Activated CD8-positive, alpha-beta T cell treated with anti-CD3 and anti-CD28 coated beads, Interleukin-2, amount 10 ng/mL, durations not matched to agents 7 days and 5 days (primary cell): ENCODE results near the gene CMTM8. TPM values are rescaled to one million over a fixed set of nuclear protein-coding genes. Genes with fewer than 3 reads are reported as not detected.
"Not testable (repeated sequence)": the region's sequence is repeated elsewhere in the genome, so short reads cannot be mapped to it uniquely, and the experiment has no call there.

Experiments used
- ATAC-seq: fragments of 150-1000 bp; cut with Tn5 transposase; one replicate; pipeline ENCODE4 v1.10.0; 2021; ENCODE audit warnings: moderate library complexity
- CTCF ChIA-PET: fragments of 350-600 bp; sonication (Branson Sonifier 250); formaldehyde crosslinking; loops from one replicate; lab custom pipeline; 2021; ENCODE audit warnings: antibody characterized with exemption; lab: Charles Lee
- POLR2A ChIA-PET: fragments of 350-600 bp; sonication (Branson Sonifier 250); formaldehyde crosslinking; loops from one replicate; lab custom pipeline; 2021; ENCODE audit warnings: antibody characterized with exemption; lab: Charles Lee
- DNase-seq: peaks from one replicate; pipeline ENCODE4 v3.0.0-alpha.2; 2020
- H3K27ac Mint-ChIP-seq: one replicate; pipeline ENCODE4 v1.8.0; 2021; ENCODE audit warnings: mild to moderate bottlenecking, mixed read lengths
- H3K27me3 Mint-ChIP-seq: one replicate; pipeline ENCODE4 v1.8.0; 2021; ENCODE audit warnings: low read depth, mixed read lengths
- H3K36me3 Mint-ChIP-seq: one replicate; pipeline ENCODE4 v1.8.0; 2021; ENCODE audit warnings: low read depth, mixed read lengths
- H3K4me1 Mint-ChIP-seq: one replicate; pipeline ENCODE4 v1.8.0; 2021; ENCODE audit warnings: low read depth, mixed read lengths
- H3K4me3 Mint-ChIP-seq: one replicate; pipeline ENCODE4 v1.8.0; 2021; ENCODE audit warnings: mild to moderate bottlenecking, mixed read lengths
- H3K9me3 Mint-ChIP-seq: one replicate; pipeline ENCODE4 v1.8.0; 2022; ENCODE audit warnings: mixed read lengths; ENCODE audit not compliant: insufficient read depth
- total RNA-seq, 2 experiments: library from RNA; stranded (reverse); gene quantifications; one replicate each; pipeline ENCODE4 v1.2.3, GENCODE V29; 2021

Gene CMTM8, protein sequence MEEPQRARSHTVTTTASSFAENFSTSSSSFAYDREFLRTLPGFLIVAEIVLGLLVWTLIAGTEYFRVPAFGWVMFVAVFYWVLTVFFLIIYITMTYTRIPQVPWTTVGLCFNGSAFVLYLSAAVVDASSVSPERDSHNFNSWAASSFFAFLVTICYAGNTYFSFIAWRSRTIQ
- total RNA-seq: 1 to 10 TPM; 2.1 TPM

- peak; percentile 85 for ATAC-seq
- peak; percentile 64 for DNase-seq
- peaks cover 39% of the 10 kb centered on the region for H3K27me3 Mint-ChIP-seq
- POLR2A ChIA-PET: interaction anchor here (0.7 kb wide), 1 partner anchor 470 kb away, joined by 3 read pairs; no protein-coding TSS in a partner anchor
- CTCF ChIA-PET: interaction anchor here (0.7 to 4.7 kb wide), 14 partner anchors 8 to 229 kb away, joined by 3 to 30 read pairs (median 8); no protein-coding TSS in a partner anchor
- H3K4me1 Mint-ChIP-seq: peaks cover 22% of the 10 kb centered on the region
- H3K9me3 Mint-ChIP-seq: peaks cover 9% of the 10 kb centered on the region
- peak within 1 kb of the TSS; percentile 78 for H3K4me3 Mint-ChIP-seq
- H3K36me3 Mint-ChIP-seq: peaks cover 3% of the 10 kb centered on the region
- no peak within 1 kb of the TSS for H3K27ac Mint-ChIP-seq
These were observed at the start of gene CMTM8 for GRCh38 chr3:32238453-32239306. Gene CMTM8, plus strand, starts transcription at chr3:32238680. Its CDS starts 293 bp downstream, at chr3:32238973.

DNA sequence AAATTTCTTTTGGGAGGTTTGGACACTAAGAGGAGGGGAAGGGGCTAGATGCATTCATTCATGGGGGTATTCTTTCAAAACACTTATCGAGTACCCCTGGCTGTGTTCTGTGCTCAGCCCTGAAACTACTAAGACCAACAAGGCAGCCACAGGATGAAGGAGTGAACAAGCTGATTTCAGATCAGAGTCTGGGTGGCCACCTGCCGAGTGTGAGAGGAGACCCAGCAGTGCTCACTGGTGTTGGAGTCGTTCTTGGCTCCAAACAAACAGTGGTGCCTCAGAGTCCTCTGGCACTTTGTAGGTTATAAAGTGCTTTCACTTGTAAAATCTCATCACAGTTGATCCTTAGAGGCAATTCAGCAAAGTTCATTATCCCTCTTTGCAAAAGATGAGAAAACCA lies 48.8 kb upstream of the CMTM8 start:
- Mint-ChIP-seq H3K27ac (no peak overlapping the region), H3K4me1 (no peaks in the 10 kb centered on the region), H3K9me3 (no peaks in the 10 kb centered on the region), H3K36me3 (no peaks in the 10 kb centered on the region), H3K4me3 (no peak overlapping the region), H3K27me3 (peaks cover 12% of the 10 kb centered on the region)
- no peak for DNase-seq
- ATAC-seq: no peak
- CTCF ChIA-PET: no interaction called here
- POLR2A ChIA-PET: no interaction called here

- H3K4me3 Mint-ChIP-seq, CTCF ChIA-PET, H3K27ac Mint-ChIP-seq, DNase-seq, H3K36me3 Mint-ChIP-seq, POLR2A ChIA-PET, H3K4me1 Mint-ChIP-seq, ATAC-seq, H3K9me3 Mint-ChIP-seq: not testable (repeated sequence)
- peaks cover 14% of the 10 kb centered on the region for H3K27me3 Mint-ChIP-seq
These were observed 47.9 kb upstream of the CMTM8 start for GRCh38 chr3:32190556-32190955.

GRCh38 chr3:32193101-32193500 lies 45.4 kb upstream of the CMTM8 start:
- POLR2A ChIA-PET: interaction anchor here (0.7 kb wide), 1 partner anchor 354 kb away, joined by 6 read pairs; no protein-coding TSS in a partner anchor
- H3K27ac Mint-ChIP-seq: no peak overlapping the region
- peaks cover 18% of the 10 kb centered on the region for H3K27me3 Mint-ChIP-seq
- no peak for ATAC-seq
- no peak overlapping the region for H3K4me3 Mint-ChIP-seq
- CTCF ChIA-PET: interaction anchor here (1.0 kb wide), 1 partner anchor 16 kb away, joined by 3 read pairs; no protein-coding TSS in a partner anchor
- H3K4me1 Mint-ChIP-seq: no peaks in the 10 kb centered on the region
- H3K9me3 Mint-ChIP-seq: no peaks in the 10 kb centered on the region
- no peaks in the 10 kb centered on the region for H3K36me3 Mint-ChIP-seq
- no peak for DNase-seq

- no peak for ATAC-seq
- H3K27ac Mint-ChIP-seq: no peak overlapping the region
- no peaks in the 10 kb centered on the region for H3K36me3 Mint-ChIP-seq
- no peaks in the 10 kb centered on the region for H3K4me1 Mint-ChIP-seq
- H3K27me3 Mint-ChIP-seq: peaks cover 19% of the 10 kb centered on the region
- no peak overlapping the region for H3K4me3 Mint-ChIP-seq
- CTCF ChIA-PET: no interaction called here
- H3K9me3 Mint-ChIP-seq: no peaks in the 10 kb centered on the region
- POLR2A ChIA-PET: no interaction called here
- no peak for DNase-seq
These were observed 43.8 kb upstream of the CMTM8 start for GRCh38 chr3:32194653-32195052.

GRCh38 chr3:32195995-32196540 lies 42.4 kb upstream of the CMTM8 start:
- ChIA-PET CTCF (no interaction called here), POLR2A (no interaction called here)
- H3K27ac Mint-ChIP-seq: no peak overlapping the region
- no peaks in the 10 kb centered on the region for H3K4me1 Mint-ChIP-seq
- no peak for DNase-seq
- peaks cover 19% of the 10 kb centered on the region for H3K27me3 Mint-ChIP-seq
- no peaks in the 10 kb centered on the region for H3K9me3 Mint-ChIP-seq
- ATAC-seq: no peak
- H3K36me3 Mint-ChIP-seq: no peaks in the 10 kb centered on the region
- no peak overlapping the region for H3K4me3 Mint-ChIP-seq

GRCh38 chr3:32197991-32198390 lies 40.5 kb upstream of the CMTM8 start:
- no peaks in the 10 kb centered on the region for H3K36me3 Mint-ChIP-seq
- peaks cover 31% of the 10 kb centered on the region for H3K27me3 Mint-ChIP-seq
- ChIA-PET CTCF (no interaction called here), POLR2A (no interaction called here)
- H3K27ac Mint-ChIP-seq: no peak overlapping the region
- no peaks in the 10 kb centered on the region for H3K4me1 Mint-ChIP-seq
- H3K9me3 Mint-ChIP-seq: no peaks in the 10 kb centered on the region
- no peak overlapping the region for H3K4me3 Mint-ChIP-seq
- ATAC-seq (no peak), DNase-seq (no peak)

DNA sequence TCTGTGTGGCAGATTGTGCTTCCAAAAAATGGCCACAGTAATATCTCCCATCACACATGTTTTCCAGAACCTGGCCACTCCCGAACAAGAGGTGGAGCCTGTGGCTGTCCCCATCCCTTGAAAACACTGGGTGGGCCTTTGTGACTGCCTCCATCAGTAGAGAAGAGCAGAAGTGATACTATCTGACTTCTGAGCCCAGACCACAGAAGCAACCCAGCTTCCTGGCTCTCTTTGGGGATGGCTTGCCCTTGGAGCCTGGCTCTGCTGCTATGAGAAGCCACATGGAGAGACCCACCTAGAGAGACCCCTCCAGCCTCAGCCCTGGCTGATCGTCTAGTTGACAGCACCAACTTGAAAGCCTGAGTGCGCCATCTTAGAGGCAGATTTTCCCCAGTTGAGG lies 39.8 kb upstream of the CMTM8 start:
- Mint-ChIP-seq H3K4me3 (no peak overlapping the region), H3K27me3 (peaks cover 33% of the 10 kb centered on the region), H3K36me3 (no peaks in the 10 kb centered on the region), H3K9me3 (no peaks in the 10 kb centered on the region), H3K27ac (no peak overlapping the region), H3K4me1 (no peaks in the 10 kb centered on the region)
- ChIA-PET CTCF (no interaction called here), POLR2A (no interaction called here)
- no peak for ATAC-seq
- no peak for DNase-seq

DNA sequence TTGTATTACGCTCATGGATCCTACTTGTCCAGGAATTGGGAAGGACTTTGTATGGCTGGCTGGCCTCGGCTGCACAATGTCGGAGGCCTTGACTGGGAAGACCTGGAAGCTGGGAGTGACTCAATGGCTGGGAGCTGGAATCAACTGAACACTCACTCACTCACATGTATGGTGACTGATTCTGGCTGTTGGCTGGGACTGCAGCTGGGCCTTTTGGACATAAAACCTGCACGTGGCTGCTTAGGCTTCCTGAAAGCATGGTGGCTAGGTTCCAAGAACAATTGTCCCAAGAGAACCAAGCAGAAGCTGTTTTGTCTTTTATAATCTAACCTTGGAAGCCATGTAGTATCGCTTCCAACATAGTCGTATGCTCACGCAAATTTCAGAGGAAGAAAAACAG lies 38.0 kb upstream of the CMTM8 start:
- POLR2A ChIA-PET: no interaction called here
- H3K36me3 Mint-ChIP-seq: no peaks in the 10 kb centered on the region
- H3K4me3 Mint-ChIP-seq: no peak overlapping the region
- H3K4me1 Mint-ChIP-seq: no peaks in the 10 kb centered on the region
- no peak for ATAC-seq
- H3K27ac Mint-ChIP-seq: no peak overlapping the region
- H3K9me3 Mint-ChIP-seq: no peaks in the 10 kb centered on the region
- no peak for DNase-seq
- peaks cover 31% of the 10 kb centered on the region for H3K27me3 Mint-ChIP-seq
- CTCF ChIA-PET: interaction anchor here (1.1 to 1.5 kb wide), 2 partner anchors 71 to 95 kb away, joined by 3 to 4 read pairs; no protein-coding TSS in a partner anchor

GRCh38 chr3:32200992-32201758 lies 37.3 kb upstream of the CMTM8 start:
- DNase-seq: no peak
- no peaks in the 10 kb centered on the region for H3K36me3 Mint-ChIP-seq
- ChIA-PET POLR2A (no interaction called here), CTCF (no interaction called here)
- H3K27ac Mint-ChIP-seq: no peak overlapping the region
- H3K27me3 Mint-ChIP-seq: peaks cover 34% of the 10 kb centered on the region
- no peak overlapping the region for H3K4me3 Mint-ChIP-seq
- no peaks in the 10 kb centered on the region for H3K4me1 Mint-ChIP-seq
- ATAC-seq: no peak
- no peaks in the 10 kb centered on the region for H3K9me3 Mint-ChIP-seq

- Mint-ChIP-seq H3K9me3 (no peaks in the 10 kb centered on the region), H3K27me3 (peaks cover 29% of the 10 kb centered on the region), H3K4me1 (no peaks in the 10 kb centered on the region), H3K27ac (no peak overlapping the region), H3K36me3 (no peaks in the 10 kb centered on the region), H3K4me3 (no peak overlapping the region)
- CTCF ChIA-PET: no interaction called here
- POLR2A ChIA-PET: no interaction called here
- no peak for ATAC-seq
- no peak for DNase-seq
These were observed 36.0 kb upstream of the CMTM8 start for GRCh38 chr3:32202496-32202895.
